ENCODE measurements around the gene FJX1.

DNA sequence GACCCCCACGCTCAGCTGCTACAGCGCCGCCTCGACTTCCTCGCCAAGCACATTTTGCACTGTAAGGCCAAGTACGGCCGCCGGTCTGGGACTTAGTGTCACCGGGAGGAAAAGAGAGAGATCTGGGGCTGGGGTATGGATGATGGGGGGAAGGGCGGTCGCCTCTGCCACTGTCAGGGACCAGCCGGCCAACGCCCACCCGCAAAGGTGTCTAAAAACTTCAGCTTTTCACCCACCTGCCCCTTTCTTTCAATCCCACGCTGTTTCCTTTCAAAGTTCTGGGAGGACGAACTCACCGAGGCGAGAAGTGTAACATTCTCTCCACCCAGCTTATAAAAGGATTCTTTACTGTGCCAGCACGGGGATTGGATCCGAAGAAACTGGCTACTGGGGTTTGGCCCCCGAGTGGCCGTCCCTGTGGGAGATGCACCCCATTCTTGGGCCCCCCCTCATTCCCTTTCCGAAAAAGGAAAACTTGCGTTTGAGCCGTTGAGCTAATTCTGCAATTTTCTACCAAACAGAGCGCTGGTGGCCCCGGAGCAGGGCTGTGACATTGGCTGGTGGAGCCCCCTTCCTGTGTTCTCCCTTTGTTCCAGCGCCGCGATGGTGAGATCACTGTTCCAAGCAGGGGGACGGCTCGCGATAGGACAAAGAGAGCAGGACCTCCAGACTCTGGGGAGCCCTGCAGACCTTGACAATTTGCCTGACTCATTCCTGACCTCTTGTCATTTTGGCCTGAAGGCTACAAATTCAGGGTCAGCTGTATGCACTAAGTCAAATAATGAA lies 1.8 kb downstream of the FJX1 start:
- TF ChIP-seq, protein P1, sequence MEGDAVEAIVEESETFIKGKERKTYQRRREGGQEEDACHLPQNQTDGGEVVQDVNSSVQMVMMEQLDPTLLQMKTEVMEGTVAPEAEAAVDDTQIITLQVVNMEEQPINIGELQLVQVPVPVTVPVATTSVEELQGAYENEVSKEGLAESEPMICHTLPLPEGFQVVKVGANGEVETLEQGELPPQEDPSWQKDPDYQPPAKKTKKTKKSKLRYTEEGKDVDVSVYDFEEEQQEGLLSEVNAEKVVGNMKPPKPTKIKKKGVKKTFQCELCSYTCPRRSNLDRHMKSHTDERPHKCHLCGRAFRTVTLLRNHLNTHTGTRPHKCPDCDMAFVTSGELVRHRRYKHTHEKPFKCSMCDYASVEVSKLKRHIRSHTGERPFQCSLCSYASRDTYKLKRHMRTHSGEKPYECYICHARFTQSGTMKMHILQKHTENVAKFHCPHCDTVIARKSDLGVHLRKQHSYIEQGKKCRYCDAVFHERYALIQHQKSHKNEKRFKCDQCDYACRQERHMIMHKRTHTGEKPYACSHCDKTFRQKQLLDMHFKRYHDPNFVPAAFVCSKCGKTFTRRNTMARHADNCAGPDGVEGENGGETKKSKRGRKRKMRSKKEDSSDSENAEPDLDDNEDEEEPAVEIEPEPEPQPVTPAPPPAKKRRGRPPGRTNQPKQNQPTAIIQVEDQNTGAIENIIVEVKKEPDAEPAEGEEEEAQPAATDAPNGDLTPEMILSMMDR (IDR thresholded peaks at IDR 0.05) = no peak
- TF ChIP-seq POLR2A (IDR thresholded peaks at IDR 0.05) = no peak
